RPMI7951 (cell line): ENCODE data around the gene LIN28B. TPM values are rescaled to one million over a fixed set of nuclear protein-coding genes. Genes with fewer than 3 reads are reported as not detected.
"Not testable (repeated sequence)": the region's sequence is repeated elsewhere in the genome, so short reads cannot be mapped to it uniquely, and the experiment has no call there.

Experiments
- DNase-seq: peaks from one replicate; pipeline ENCODE4 v3.0.0-alpha.2; 2012; ENCODE audit warnings: low read depth
- total RNA-seq: library from RNA; depleted of rRNA; stranded (reverse); fragments of >200 nt; shearing (Covaris generic); gene quantifications from 2 replicates; pipeline ENCODE4 v1.2.3, GENCODE V29; 2014

Gene LIN28B
- total RNA-seq, 1 experiment from 2014 or later, result 0.24 TPM

DNA sequence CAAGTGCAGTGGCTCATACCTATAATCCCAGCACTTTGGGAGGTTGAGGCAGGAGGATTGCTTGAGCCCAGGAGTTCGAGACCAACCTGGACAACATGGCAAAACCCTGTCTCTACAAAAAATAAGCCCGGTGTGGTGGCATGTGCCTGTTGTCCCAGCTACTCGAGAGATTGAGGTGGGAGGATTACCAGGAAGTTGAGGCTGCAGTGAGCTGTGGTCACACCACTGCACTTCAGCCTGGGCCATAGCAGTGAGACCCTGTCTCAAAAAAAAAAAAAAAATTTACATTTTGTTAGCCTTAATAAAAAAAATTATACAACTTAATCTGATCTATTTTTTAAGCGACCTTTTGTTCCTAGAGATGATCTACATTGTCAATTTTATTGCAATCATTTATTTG lies 56.6 kb downstream of the LIN28B start:
- not testable (repeated sequence) for DNase-seq

DNA sequence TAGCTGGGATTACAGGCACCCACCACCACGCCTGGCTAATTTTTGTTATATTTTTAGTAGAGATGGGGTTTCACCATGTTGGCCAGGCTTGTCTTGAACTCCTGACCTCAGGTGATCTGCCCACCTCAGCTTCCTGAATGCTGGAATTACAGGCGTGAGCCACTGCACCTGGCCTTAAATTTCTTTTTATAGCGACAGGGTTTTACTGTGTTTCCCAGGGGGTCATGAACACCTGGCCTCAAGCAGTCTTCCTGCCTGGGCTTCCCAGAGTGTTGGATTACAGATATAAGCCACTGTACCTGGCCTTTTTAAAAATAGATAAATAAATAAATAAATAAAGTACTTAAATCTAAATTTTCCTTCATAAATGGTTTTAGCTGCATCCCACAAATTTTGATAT lies 57.5 kb downstream of the LIN28B start:
- DNase-seq, result no peak

DNA sequence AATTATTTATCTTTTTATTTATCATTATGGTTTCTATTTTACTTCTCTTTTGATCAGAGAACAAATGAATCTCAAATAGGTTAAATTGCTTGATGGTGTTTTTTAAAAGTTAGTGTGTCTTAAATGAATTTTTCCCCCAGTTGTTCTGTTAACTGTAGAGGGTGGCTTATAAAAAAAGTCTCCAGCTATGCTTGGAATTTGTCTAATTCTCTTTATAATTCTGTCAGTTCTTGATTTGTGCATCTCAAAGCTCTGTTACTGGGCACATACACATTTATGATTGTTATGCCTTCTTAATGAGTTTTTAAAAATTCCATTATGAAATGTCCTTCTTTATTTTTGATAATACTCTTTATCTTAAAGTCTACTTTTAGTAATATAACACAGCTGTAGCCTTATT lies 58.0 kb downstream of the LIN28B start:
- no peak for DNase-seq

DNA sequence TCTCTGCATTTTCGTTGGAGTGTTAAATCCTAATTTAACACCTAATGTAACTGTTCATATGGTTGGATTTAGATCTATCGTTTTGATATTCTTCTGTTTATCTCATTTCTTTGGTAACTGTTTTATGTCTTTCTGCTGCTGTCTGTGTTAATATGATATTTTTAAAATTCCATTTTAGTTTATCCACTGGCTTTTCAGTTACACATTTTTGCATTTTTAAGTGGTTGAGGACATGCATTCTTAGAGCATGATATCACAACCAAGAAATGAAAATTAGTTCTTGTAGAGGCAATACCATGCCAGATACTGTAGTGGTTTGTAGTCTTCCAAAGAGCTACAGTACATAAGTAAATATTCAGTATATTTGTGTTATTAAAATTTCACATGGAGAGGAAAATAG lies 58.6 kb downstream of the LIN28B start:
- no peak for DNase-seq

DNA sequence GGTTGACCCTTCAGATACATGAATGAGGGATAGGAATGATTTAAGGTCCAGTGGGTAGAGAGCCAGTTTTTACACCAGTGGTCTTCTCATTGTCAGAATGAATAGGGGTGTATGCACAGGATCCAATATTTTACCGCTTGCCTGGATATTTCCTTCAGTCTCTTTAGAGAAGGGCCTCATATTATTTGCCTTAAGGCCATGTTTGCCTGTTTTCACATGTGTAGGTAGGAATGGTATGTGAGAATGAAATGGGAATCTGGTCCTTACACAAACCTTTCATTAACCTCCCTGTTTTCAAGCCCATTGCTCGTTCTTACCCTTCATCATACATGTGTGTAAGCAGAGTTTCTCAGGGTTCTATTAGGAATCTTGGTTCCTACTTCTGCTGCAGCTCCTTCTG lies 62.4 kb downstream of the LIN28B start:
- no peak for DNase-seq

DNA sequence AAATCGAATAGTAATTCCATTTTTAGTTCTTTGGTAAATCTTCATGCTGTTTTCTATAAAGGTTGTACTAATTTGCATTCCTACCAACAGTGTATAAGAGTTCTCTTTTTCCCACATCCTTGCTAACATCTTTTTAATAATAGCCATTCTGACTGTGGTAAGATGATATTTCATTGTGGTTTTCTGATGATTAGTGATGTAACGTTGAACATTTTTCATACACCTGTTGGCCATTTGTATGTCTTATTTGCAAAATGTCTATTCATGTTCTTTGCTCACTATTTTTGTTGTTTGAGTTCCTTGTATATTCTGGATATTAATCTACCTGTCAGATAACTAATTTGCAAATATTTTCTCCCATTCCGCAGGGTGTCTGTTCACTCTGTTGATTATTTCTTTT lies 64.5 kb downstream of the LIN28B start:
- DNase-seq, result no peak

DNA sequence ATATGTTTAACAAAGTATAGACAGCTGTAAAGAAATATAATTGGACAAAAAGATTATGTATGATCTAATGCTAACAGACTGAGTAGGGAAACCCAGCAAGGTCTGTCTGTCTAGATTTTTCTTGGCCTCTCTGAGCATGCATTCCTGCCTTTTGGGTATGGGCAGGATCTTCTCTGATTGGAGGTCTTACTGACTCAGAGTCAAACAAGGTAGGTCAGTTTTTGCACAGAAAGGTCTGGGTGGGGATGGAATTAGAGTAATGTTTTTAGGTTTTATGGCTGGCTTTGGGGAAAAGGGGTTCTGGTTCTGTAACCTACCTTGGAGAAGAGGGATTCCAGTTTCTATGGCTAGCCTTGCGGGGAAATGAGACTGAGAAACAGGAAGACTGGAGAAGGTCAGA lies 65.5 kb downstream of the LIN28B start:
- DNase-seq, result no peak

DNA sequence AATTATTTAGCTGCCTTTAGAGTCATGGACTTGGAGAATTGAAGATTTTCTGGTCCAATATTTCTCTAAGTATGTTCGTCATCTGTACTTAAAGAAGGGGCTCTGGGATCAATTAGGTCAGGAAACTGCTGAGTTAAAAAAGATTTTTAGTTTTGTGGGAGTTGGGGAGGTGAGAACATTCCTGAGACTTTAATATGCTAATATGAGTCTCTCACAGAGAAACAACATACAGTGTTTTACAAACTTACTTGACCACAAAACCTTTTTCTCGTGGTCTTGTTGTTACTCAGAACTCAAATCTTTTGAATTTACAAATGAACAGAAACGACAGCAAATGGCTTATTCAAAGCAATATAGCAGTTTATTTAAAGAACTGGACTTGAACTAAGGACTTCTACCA lies 67.9 kb downstream of the LIN28B start:
- DNase-seq, result no peak

DNA sequence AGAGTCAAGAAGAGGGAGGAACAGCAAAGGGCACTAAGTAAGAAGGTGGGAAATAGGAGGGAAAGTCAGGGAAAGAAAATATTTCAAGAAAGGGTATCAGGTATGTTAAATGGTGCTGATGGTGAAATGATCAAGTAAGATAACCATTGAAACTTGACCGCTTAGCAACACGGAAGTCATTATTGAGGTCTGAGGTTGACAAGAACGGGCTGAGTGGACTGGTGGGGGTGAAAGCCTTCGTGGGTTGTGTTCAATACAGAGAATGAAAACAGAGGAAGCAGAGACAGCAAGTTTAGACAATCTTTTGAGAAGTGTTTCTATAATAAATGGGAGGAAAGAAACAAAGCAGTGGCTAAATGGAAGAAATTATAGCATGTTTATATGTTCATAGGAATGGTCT lies 72.0 kb downstream of the LIN28B start:
- DNase-seq, result no peak

DNA sequence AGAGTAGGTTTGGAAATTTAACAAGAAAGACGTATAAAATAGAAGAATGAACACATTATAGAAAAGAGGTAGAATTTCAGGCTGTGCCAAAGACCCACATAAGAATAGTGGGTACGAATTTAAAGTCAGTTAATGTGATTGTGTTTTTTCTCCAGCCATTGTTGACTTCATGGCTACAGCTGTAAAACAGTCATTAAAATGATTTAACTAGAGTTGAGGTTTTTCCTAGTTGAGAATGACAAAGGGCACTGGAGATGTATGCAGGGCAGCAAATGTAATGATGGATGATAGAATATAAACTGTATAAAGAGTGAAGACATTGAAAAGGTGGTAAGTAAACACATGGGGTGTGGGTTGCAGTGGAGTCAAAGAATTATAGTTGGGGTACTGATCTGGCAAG lies 72.7 kb downstream of the LIN28B start:
- no peak for DNase-seq

DNA sequence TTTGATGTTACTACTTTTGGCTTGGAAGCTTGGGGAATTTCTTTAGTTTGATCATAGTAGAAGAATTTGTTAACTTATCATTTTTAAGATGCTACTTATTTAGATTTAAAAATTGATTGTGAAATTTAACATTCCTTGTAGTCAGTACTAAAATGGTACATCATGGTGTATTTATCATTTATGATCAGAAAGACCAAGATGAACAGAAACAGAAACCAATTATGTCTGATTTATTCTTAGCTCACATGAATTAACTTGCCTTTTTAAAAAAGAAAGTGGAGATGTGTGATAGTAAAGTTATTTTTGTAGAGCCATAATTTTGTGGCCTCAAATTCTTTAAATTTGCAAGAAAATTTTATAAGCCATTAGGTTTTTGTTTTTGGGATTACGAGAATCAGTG lies 77.6 kb downstream of the LIN28B start:
- no peak for DNase-seq

DNA sequence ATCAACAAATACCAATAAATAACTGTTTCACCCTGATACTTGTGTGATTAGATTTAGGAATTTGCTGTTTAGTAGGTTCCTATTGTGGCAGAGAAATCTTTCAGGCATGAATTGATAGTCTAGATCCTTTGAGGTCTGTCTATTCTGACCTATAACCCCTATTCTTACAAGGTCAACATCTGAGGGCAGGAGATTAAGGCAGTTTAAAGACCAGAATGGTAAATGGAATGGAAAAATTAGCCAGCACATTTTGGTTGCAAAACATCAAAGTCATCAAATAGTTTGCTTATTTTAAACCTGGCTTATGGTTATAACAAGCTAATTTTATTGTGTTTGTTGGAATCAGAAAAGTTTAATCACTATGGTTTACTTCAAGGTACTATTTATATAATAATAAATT lies 78.4 kb downstream of the LIN28B start:
- DNase-seq, result no peak

DNA sequence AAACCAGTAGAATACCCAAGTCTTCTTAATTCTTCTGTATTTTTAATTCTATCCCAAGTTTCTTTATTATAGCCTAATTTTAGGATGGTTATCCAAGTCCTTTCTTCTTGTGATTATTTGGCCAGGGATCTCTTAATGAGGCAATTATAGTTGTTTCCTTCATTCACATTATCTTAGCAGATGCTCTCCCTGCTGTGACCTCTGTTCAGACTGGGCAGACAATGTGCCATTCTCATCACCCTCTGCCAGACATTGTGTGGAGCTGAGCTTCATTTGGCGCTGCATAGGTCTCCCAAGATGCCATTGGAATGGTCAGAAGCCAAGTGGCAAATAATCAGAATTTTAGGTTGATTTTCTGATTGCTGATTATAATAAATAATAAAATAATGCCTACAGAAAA lies 79.4 kb downstream of the LIN28B start:
- no peak for DNase-seq

DNA sequence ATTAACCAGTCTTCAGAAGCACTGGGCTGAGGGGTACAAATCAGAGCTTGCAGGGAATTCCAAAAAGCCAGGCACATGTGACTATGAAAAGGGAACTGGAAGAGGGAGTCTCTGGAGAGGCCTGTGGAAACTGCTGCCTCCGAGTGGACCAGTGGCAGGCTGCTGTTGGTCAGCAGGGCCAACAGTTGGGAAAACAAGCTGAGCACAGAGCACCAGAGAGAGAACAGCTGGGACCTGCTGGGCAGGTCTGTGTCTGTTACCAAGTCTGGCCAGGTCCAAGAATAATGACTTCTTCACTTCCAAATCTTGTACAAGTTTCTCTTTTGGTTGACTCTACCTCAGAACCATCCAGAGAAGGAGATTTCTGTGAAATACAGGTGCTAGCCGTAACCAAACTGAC lies 81.4 kb downstream of the LIN28B start:
- DNase-seq, result no peak

DNA sequence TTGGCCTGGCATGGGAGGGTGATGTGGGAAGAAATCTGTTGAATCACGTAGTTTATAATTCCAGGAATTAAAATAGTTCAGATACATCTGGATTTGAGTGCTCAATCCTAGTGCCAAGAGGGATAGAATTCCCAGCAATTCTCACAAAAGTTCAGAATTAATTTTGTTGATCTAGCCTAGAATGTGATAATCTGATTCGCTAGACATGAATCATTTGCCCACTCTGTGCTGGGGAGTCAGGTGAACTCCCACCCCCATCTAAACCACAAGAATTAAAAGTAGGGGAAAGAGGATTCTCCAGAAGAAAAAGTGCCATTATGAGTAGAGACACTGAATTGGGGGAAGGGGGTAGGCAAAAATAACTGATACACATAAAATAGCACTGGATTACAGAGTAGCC lies 85.0 kb downstream of the LIN28B start:
- no peak for DNase-seq

DNA sequence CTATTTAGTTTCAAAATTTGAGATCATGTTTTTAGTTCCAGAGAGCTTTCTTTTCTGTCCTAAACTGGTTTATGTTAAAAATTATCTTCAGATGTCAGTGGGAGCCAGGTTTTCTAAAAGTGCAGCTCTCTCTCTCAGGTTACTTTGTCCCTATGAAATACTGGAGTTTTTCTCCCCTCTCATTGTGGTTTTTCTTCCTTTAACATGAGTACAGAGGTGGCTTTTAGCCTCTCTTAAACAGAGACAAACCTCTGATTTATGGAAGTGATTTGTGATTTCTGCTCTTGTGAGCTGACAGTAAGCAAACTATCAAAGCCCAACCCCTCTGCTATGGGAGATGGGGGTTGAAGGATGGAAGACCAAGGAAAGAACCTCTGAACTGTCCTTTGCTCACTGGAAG lies 85.7 kb downstream of the LIN28B start:
- DNase-seq, result no peak

DNA sequence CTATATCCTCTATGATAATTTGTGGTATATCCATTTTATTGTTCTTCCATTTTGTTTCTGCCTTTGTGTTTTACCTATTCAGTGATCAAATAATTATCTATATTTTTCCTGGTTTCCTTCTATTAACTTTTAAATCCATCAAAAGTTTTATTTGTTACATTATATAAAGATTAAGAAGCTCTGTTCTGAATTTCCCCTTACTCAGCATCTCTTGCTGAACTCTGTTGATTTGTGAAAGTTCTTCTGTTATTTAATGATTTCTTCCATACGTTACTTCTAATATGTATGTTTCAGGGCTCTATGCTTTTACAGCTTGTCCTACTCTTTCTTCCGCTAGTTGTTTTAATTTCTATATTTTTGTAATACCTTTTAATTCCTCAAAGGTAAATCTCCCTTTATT lies 87.1 kb downstream of the LIN28B start:
- DNase-seq, result no peak

DNA sequence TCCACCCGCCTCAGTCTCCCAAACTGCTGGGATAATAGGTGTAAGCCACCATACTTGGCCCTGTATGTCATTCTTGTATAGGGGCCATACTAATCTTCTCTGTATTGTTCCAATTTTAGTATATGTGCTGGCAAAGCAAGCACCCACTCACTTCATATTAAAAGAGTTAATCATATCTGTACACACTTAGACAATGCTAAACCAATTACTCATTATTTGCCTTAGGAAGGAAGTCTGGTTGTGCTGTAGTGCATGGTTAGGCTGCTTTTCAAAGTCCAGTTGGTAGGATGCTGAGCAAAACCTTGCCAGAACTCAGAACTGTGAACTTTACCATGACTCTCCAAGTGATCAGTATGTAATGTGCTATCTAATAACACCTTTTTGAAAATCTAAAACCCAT lies 88.6 kb downstream of the LIN28B start:
- DNase-seq, result no peak

DNA sequence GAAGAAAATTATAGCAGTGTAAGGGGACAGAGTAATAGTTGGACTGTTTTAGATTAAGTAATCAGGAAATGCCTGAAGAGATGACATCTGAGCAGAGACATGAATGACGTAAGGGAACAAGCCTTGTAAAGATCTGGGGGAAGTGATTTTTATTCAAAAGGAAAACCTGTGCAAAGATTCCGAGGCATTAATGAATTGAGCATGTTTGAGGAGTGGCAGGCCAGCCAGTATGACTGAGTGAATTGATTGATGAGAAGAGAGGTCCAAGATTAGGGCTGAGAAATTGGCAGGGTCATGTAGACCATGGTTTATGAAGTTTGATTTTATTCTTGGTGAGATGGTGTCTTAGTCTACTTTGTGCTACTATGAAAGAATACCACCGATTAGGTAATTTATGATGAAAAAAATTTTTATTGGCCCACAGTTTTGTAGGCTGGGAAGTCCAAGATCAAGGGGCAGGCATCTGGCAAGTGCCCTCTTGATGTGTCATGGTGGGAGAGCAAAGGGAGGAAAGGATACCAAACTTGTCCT lies 95.1 kb downstream of the LIN28B start:
- DNase-seq, result no peak

DNA sequence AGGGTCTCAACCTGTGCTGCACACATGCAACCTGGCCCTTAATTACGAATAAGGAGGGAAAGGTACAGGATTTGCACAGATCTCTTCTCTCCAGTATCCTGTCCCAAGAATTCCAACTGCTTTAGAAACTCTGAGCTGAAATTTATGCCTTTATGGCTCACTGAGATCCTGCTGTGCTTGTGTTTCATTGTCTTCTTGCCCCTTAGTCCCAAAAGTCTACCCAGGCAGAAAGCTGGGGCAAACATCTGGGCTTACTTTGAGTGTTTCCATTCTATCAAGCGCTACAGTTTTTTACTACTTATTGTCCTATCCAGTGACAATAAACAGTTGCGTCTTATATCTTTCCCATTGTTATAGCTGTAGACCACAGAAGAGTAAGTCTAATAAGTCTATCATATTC lies 99.7 kb downstream of the LIN28B start:
- DNase-seq, result no peak

DNA sequence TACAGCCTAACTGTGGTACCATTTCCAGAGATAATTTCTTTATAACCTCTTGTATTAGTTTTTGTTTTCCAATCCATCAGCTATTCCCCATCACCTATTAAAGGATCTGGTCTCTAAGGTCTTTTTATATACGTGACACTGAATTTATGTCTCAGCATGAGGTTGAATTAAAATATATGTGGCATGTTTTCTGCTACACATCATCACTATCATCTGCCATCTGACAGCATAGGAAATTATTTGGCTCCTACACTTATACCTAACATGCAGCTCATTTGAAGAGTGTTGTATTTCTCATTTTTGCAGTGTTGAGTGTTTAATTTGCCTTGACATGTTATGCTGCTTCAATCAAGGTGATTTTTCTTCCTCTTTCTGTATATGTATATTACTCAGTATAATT lies 100.3 kb downstream of the LIN28B start:
- no peak for DNase-seq

DNA sequence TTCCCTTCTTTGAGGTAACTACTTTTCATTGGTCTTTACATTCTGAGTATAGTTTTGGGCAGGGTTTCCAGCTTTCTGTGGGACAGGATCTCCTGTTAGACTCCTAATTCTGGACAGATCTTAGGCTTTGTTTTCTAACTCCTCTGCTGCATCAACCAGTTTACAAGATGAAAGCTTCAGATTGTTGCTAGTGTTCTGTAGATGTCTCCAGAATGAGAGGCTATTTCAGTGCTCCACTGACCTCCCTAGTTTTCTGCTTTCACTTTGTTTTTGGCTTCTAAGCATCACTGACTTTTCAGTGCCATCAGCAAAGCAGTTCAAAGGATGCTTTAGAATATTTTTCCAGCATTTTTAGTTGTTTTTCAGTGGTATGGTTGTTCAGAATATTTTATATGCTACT lies 101.4 kb downstream of the LIN28B start:
- DNase-seq, result no peak

DNA sequence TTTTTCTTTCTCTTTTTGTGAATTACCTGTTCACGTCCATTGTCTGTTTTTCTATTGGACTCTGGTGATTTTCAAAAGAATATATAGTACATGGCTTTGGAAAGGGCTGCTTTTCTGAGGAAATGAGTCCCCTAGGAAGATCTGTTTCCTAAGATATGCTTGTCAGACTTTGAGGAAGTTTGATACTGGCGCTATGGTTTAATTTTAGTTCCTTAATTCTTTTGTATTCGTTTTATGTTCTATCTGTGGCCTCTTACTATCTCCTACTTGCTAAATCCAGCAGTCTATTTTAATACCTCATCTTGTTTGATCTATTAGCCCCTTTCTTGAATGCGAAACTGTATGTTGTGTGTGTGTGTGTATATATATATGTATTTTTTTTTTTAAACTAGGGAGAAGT lies 101.9 kb downstream of the LIN28B start:
- DNase-seq, result no peak

DNA sequence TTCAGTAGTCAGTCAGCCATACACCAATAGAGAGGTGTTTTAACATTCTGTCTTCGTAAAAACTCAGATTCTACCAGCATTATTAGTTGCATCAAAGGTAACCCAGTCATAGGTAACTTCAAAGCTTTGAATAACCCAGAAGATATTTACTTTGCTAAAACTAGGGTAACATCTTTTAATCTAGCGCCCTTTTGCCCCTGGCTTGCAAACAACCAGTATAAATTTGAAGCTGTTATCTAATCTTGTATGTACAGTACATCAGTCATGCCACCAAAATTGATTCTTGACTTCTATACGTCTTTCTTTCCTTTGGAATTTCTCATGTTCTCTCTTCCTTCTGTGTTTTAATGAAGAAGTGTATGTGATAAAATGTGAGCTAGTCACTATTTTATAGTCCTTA lies 109.3 kb downstream of the LIN28B start:
- no peak for DNase-seq

DNA sequence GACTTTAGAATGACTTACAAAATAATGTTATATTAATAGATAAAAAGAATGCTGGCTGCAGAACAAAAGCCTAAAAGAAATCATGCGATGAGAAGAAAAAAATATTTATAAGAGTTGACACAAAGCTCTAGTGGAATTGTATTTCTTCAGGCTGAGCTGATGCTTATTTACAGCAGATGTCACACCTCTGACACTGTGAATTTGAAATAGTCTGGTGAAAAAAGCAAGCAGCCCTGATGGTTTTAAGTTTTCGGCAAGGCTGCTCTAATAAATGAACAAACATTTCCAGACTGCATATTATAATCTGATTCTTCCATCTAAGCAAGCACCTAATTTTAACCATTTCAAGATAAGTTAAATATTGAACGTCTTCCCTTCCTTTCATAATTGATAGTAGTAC lies 109.9 kb downstream of the LIN28B start:
- no peak for DNase-seq
